Loucy (cell line): ENCODE measurements around the gene PLET1.

Source experiments
- H2AFZ ChIP-seq: fragments of 200-600 bp; sonication (generic); 2 replicates; pipeline ENCODE4 v1.6.0; 2016; ENCODE audit warnings: antibody characterized with exemption, mild to moderate bottlenecking, low read length, moderate library complexity
- H3F3A ChIP-seq: fragments of 200-600 bp; 2 replicates; pipeline ENCODE4 v1.6.0; 2016; ENCODE audit warnings: antibody characterized with exemption, low read depth, mild to moderate bottlenecking
- H3K27me3 ChIP-seq: fragments of 200-600 bp; sonication (generic); 2 replicates; pipeline ENCODE4 v1.6.1; 2014; ENCODE audit warnings: low read length, mild to moderate bottlenecking; ENCODE audit not compliant: insufficient read depth, poor library complexity, severe bottlenecking
- H3K36me3 ChIP-seq: fragments of 200-600 bp; sonication (generic); 2 replicates; pipeline ENCODE4 v1.6.1; 2016; ENCODE audit warnings: low read length; ENCODE audit not compliant: insufficient read depth
- H3K4me1 ChIP-seq: fragments of 200-600 bp; sonication (generic); 2 replicates; pipeline ENCODE4 v1.5.1; 2014; ENCODE audit warnings: low read length, mild to moderate bottlenecking; ENCODE audit not compliant: insufficient read depth, poor library complexity, severe bottlenecking
- H3K4me2 ChIP-seq: fragments of 200-600 bp; sonication (generic); 2 replicates; pipeline ENCODE4 v1.6.0; 2014; ENCODE audit warnings: antibody characterized with exemption, low read length, low read depth, mild to moderate bottlenecking; ENCODE audit not compliant: poor library complexity, severe bottlenecking
- H3K4me3 ChIP-seq: fragments of 200-600 bp; sonication (generic); 2 replicates; pipeline ENCODE4 v1.5.1; 2014; ENCODE audit warnings: low read length, mild to moderate bottlenecking, mixed read lengths; ENCODE audit not compliant: poor library complexity, severe bottlenecking
- H3K79me2 ChIP-seq: fragments of 200-600 bp; sonication (generic); 2 replicates; pipeline ENCODE4 v1.6.1; 2014; ENCODE audit warnings: low read length; ENCODE audit not compliant: insufficient read depth
- H3K9ac ChIP-seq: fragments of 200-600 bp; sonication (generic); 2 replicates; pipeline ENCODE4 v1.6.0; 2014; ENCODE audit warnings: mild to moderate bottlenecking, low read depth, low read length, moderate library complexity; ENCODE audit not compliant: poor library complexity, severe bottlenecking
- H3K9me2 ChIP-seq: fragments of 200-600 bp; sonication (generic); replicated peaks from 2 replicates; pipeline ENCODE4 v1.6.1; 2016; ENCODE audit warnings: low read depth, low read length, mixed read lengths
- H3K9me3 ChIP-seq: fragments of 200-600 bp; sonication (generic); 2 replicates; pipeline ENCODE4 v1.6.1; 2014; ENCODE audit warnings: mild to moderate bottlenecking, antibody characterized with exemption, low read length, low read depth; ENCODE audit not compliant: insufficient read depth
- H4K20me1 ChIP-seq: fragments of 200-600 bp; sonication (generic); 2 replicates; pipeline ENCODE4 v1.6.0; 2014; ENCODE audit warnings: antibody characterized with exemption, low read length, mild to moderate bottlenecking; ENCODE audit not compliant: insufficient read depth, poor library complexity, severe bottlenecking
- EZH2phosphoT487 ChIP-seq: fragments of 200-600 bp; IDR thresholded peaks from 2 replicates; pipeline ENCODE4 v1.6.1; 2018; ENCODE audit warnings: antibody characterized with exemption, mild to moderate bottlenecking, moderate library complexity, borderline replicate concordance
- TF ChIP-seq, protein P1 (sequence below): fragments of 200-600 bp; sonication (generic); conservative IDR thresholded peaks from 2 replicates; pipeline ENCODE4 v1.5.1; 2014; ENCODE audit warnings: mild to moderate bottlenecking, antibody characterized with exemption, low read length

Gene PLET1

GRCh38 chr11:112307616-112308015 lies 47.0 kb upstream of the PLET1 start:
- Histone ChIP-seq H3K4me3 (no peak overlapping the region), H4K20me1 (no peaks in the 10 kb centered on the region), H3K9me3 (no peaks in the 10 kb centered on the region), H2AFZ (no peak overlapping the region), H3K9ac (no peak overlapping the region), H3K79me2 (no peaks in the 10 kb centered on the region), H3K27me3 (no peaks in the 10 kb centered on the region), H3F3A (no peaks in the 10 kb centered on the region), H3K9me2 (no peaks in the 10 kb centered on the region), H3K4me2 (no peak overlapping the region), H3K36me3 (no peaks in the 10 kb centered on the region), H3K4me1 (peaks cover 7% of the 10 kb centered on the region)
- TF ChIP-seq EZH2phosphoT487, result no peak
- TF ChIP-seq, protein P1, sequence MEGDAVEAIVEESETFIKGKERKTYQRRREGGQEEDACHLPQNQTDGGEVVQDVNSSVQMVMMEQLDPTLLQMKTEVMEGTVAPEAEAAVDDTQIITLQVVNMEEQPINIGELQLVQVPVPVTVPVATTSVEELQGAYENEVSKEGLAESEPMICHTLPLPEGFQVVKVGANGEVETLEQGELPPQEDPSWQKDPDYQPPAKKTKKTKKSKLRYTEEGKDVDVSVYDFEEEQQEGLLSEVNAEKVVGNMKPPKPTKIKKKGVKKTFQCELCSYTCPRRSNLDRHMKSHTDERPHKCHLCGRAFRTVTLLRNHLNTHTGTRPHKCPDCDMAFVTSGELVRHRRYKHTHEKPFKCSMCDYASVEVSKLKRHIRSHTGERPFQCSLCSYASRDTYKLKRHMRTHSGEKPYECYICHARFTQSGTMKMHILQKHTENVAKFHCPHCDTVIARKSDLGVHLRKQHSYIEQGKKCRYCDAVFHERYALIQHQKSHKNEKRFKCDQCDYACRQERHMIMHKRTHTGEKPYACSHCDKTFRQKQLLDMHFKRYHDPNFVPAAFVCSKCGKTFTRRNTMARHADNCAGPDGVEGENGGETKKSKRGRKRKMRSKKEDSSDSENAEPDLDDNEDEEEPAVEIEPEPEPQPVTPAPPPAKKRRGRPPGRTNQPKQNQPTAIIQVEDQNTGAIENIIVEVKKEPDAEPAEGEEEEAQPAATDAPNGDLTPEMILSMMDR, result no peak

GRCh38 chr11:112306230-112306629 lies 45.6 kb upstream of the PLET1 start:
- H2AFZ ChIP-seq, result no peak overlapping the region
- peaks cover 17% of the 10 kb centered on the region for H3K4me1 ChIP-seq
- no peak for TF ChIP-seq EZH2phosphoT487
- TF ChIP-seq, protein P1, result no peak
- no peaks in the 10 kb centered on the region for H4K20me1 ChIP-seq
- no peaks in the 10 kb centered on the region for H3K9me2 ChIP-seq
- H3K79me2 ChIP-seq, result no peaks in the 10 kb centered on the region
- H3K4me2 ChIP-seq, result no peak overlapping the region
- H3K36me3 ChIP-seq, result no peaks in the 10 kb centered on the region
- no peaks in the 10 kb centered on the region for H3K9me3 ChIP-seq
- 0 out of 2 replicates have a peak, but pooled peaks cover 3% of the 10 kb centered on the region for H3F3A ChIP-seq
- H3K9ac ChIP-seq, result no peak overlapping the region
- H3K27me3 ChIP-seq, result no peaks in the 10 kb centered on the region
- no peak overlapping the region for H3K4me3 ChIP-seq

- H3F3A ChIP-seq, result 0 out of 2 replicates have a peak, but pooled peaks cover 3% of the 10 kb centered on the region
- TF ChIP-seq, protein P1, result no peak
- no peak for TF ChIP-seq EZH2phosphoT487
- H3K79me2 ChIP-seq, result no peaks in the 10 kb centered on the region
- no peak overlapping the region for H3K9ac ChIP-seq
- no peaks in the 10 kb centered on the region for H3K36me3 ChIP-seq
- no peaks in the 10 kb centered on the region for H3K27me3 ChIP-seq
- H3K4me2 ChIP-seq, result no peak overlapping the region
- H3K9me3 ChIP-seq, result no peaks in the 10 kb centered on the region
- H3K9me2 ChIP-seq, result no peaks in the 10 kb centered on the region
- H2AFZ ChIP-seq, result no peak overlapping the region
- H3K4me1 ChIP-seq, result peaks cover 24% of the 10 kb centered on the region
- no peak overlapping the region for H3K4me3 ChIP-seq
- no peaks in the 10 kb centered on the region for H4K20me1 ChIP-seq
Observed at GRCh38 chr11:112304914-112305313, 44.3 kb upstream of the PLET1 start.
